Osteoblast (primary cell): ENCODE results near the gene HMG20B. TPM values are rescaled to one million over a fixed set of nuclear protein-coding genes. Genes with fewer than 3 reads are reported as not detected.

Source experiments
- DNase-seq: peaks from one replicate; pipeline ENCODE4 v3.0.0; 2011; ENCODE audit warnings: low spot score, mixed read lengths; ENCODE audit not compliant: insufficient read length; ENCODE audit errors: missing footprints
- H2AFZ ChIP-seq: 2 replicates; pipeline ENCODE4 v1.6.0; 2011; ENCODE audit warnings: mild to moderate bottlenecking, low read length
- H3K27ac ChIP-seq: 2 replicates; pipeline ENCODE4 v1.5.1; 2011; ENCODE audit warnings: mild to moderate bottlenecking, low read depth, low read length, moderate library complexity
- H3K27me3 ChIP-seq: 2 replicates; pipeline ENCODE4 v1.6.0; 2012; ENCODE audit warnings: mild to moderate bottlenecking, control low read depth, inconsistent platforms, low read length, moderate library complexity; ENCODE audit not compliant: insufficient read depth
- H3K36me3 ChIP-seq: 2 replicates; pipeline ENCODE4 v1.5.1; 2011; ENCODE audit warnings: mild to moderate bottlenecking, low read length, control low read depth, moderate library complexity; ENCODE audit not compliant: insufficient read depth
- H3K4me1 ChIP-seq: 2 replicates; pipeline ENCODE4 v1.5.1; 2011; ENCODE audit warnings: mild to moderate bottlenecking, low read length, control low read depth, moderate library complexity; ENCODE audit not compliant: insufficient read depth
- H3K4me2 ChIP-seq: 2 replicates; pipeline ENCODE4 v1.6.0; 2011; ENCODE audit warnings: mild to moderate bottlenecking, low read length; ENCODE audit not compliant: insufficient read depth
- H3K4me3 ChIP-seq: fragments of 200-600 bp; sonication (generic); 3 replicates; pipeline ENCODE4 v1.5.1; 2012; ENCODE audit warnings: mild to moderate bottlenecking, low read length, inconsistent platforms; ENCODE audit not compliant: insufficient read depth
- H3K79me2 ChIP-seq: 2 replicates; pipeline ENCODE4 v1.6.0; 2012; ENCODE audit warnings: mild to moderate bottlenecking, low read length, control low read depth, inconsistent platforms; ENCODE audit not compliant: insufficient read depth
- H3K9me3 ChIP-seq: 2 replicates; pipeline ENCODE4 v1.5.1; 2011; ENCODE audit warnings: low read depth, low read length, control low read depth
- H4K20me1 ChIP-seq: 2 replicates; pipeline ENCODE4 v1.6.0; 2012; ENCODE audit warnings: mild to moderate bottlenecking, low read length, control low read depth; ENCODE audit not compliant: insufficient read depth
- CTCF ChIP-seq: IDR thresholded peaks from 2 replicates; pipeline ENCODE4 v1.5.1; 2011; ENCODE audit warnings: mild to moderate bottlenecking, low read depth, low read length, moderate library complexity; ENCODE audit errors: extremely low read depth
- total RNA-seq: library from RNA; depleted of rRNA; stranded (reverse); fragments of >200 nt; gene quantifications from 2 replicates; pipeline ENCODE4 v1.2.3, GENCODE V29; 2012

HMG20B gene
- total RNA-seq, 1 donor, result 65.9 TPM

GRCh38 chr19:3538258-3538929 is 34.4 kb upstream of the HMG20B start:
- DNase-seq, result peak; percentile 87
- Histone ChIP-seq H3K27me3 (no peaks in the 10 kb centered on the region), H3K36me3 (peaks cover 19% of the 10 kb centered on the region)

GRCh38 chr19:3538965-3539755 is 33.6 kb upstream of the HMG20B start, which contains the start of gene TEKTIP1:
TEKTIP1 (plus strand) TSS chr19:3539174; CDS start chr19:3539178, 4 bp downstream.
- Histone ChIP-seq H4K20me1 (peaks cover 14% of the 10 kb centered on the region), H3K27me3 (no peaks in the 10 kb centered on the region), H3K9me3 (no peaks in the 10 kb centered on the region), H3K4me3 (no peak within 1 kb of the TSS), H3K79me2 (no peaks in the 10 kb centered on the region), H3K4me2 (no peak within 1 kb of the TSS), H3K27ac (no peak within 1 kb of the TSS), H3K36me3 (peaks cover 14% of the 10 kb centered on the region), H3K4me1 (no peaks in the 10 kb centered on the region), H2AFZ (no peak within 1 kb of the TSS)
- no peak for TF ChIP-seq CTCF
- DNase-seq, result peak; percentile 93

More at GRCh38 chr19:3538258-3538929, 34.4 kb upstream of the HMG20B start:
- Histone ChIP-seq H3K27ac (no peak overlapping the region), H3K4me1 (no peaks in the 10 kb centered on the region), H4K20me1 (peaks cover 14% of the 10 kb centered on the region), H2AFZ (no peak overlapping the region), H3K4me3 (no peak overlapping the region), H3K9me3 (no peaks in the 10 kb centered on the region), H3K79me2 (no peaks in the 10 kb centered on the region), H3K4me2 (no peak overlapping the region)
- no peak for TF ChIP-seq CTCF

- H3K4me3 ChIP-seq, result no peak overlapping the region
- H3K27me3 ChIP-seq, result no peaks in the 10 kb centered on the region
- peaks cover 14% of the 10 kb centered on the region for H3K36me3 ChIP-seq
- H3K4me2 ChIP-seq, result no peak overlapping the region
- H3K9me3 ChIP-seq, result no peaks in the 10 kb centered on the region
- no peaks in the 10 kb centered on the region for H3K4me1 ChIP-seq
- no peaks in the 10 kb centered on the region for H3K79me2 ChIP-seq
- H3K27ac ChIP-seq, result no peak overlapping the region
- no peak for TF ChIP-seq CTCF
- peaks cover 14% of the 10 kb centered on the region for H4K20me1 ChIP-seq
- H2AFZ ChIP-seq, result no peak overlapping the region
- no peak for DNase-seq
These were observed 33.0 kb upstream of the HMG20B start for GRCh38 chr19:3539756-3540118.
